HepG2 (cell line): ENCODE measurements around the gene SCRN3. TPM values are rescaled to one million over a fixed set of nuclear protein-coding genes. Genes with fewer than 3 reads are reported as not detected.
A peak's percentile ranks its signal among the peaks of the same experiment; 100 is the strongest.

ENCODE experiments used
- ATAC-seq: fragments of 200-7000 bp; cut with Tn5 transposase; 3 replicates; pipeline ENCODE4 v1.9.1; 2020; ENCODE audit warnings: mild to moderate bottlenecking, moderate library complexity
- BruUV-seq: library from RNA; stranded (reverse); fragments of 400-500 nt; replicated peaks from 2 replicates; lab custom pipeline; 2021; lab: Mats Ljungman, UMichigan
- CTCF ChIA-PET: fragments of 300-600 bp; formaldehyde crosslinking; extraction: SDS; loops from one replicate; lab custom pipeline; 2021; ENCODE audit warnings: low total read pairs, inconsistent platforms, low intra/inter-chr PET ratio; lab: Yijun Ruan, JAX
- POLR2A ChIA-PET: fragments of 350-600 bp; sonication (Branson Sonifier 250); formaldehyde crosslinking; loops from one replicate; lab custom pipeline; 2020; ENCODE audit warnings: antibody characterized with exemption, inconsistent platforms; lab: Yijun Ruan, JAX
- DNase-seq: peaks from one replicate; pipeline ENCODE4 v3.0.0-alpha.2; 2015; ENCODE audit warnings: low spot score
- FAIRE-seq: peaks from 3 replicates; lab custom pipeline; 2011; peaks lifted over from hg19 to GRCh38; lab: Jason Lieb, UNC
- H2AFZ ChIP-seq: one replicate; pipeline ENCODE4 v1.6.1; 2011; ENCODE audit warnings: low read length, inconsistent platforms
- H3K27ac ChIP-seq: fragments of 300-600 bp; 3 replicates; pipeline ENCODE4 v1.8.0; 2011; ENCODE audit warnings: mixed run types, mild to moderate bottlenecking, mixed read lengths, low read length, inconsistent platforms; ENCODE audit not compliant: insufficient read depth; ENCODE audit errors: extremely low read length
- H3K27me3 ChIP-seq, 2 experiments: fragments of 200-600 bp in 1 of 2; 2 replicates in 1 of 2; 3 replicates in 1 of 2; pipeline versions ENCODE4 v1.6.0 to v1.8.0; 2011; ENCODE audit warnings: low read length in 2 of 2, mild to moderate bottlenecking in 2 of 2, moderate library complexity in 2 of 2, inconsistent platforms in 1 of 2; ENCODE audit not compliant: insufficient read depth in 2 of 2, control insufficient read depth in 1 of 2
- H3K36me3 ChIP-seq, 2 experiments: fragments of 200-600 bp in 1 of 2; replicated peaks in 1 of 2; 2 replicates in 1 of 2; 3 replicates in 1 of 2; pipeline versions ENCODE4 v1.5.1 to v1.8.0; 2011; ENCODE audit warnings: low read length in 2 of 2, inconsistent platforms in 1 of 2; ENCODE audit not compliant: insufficient read depth in 2 of 2, control insufficient read depth in 1 of 2
- H3K4me1 ChIP-seq: 2 replicates; pipeline ENCODE4 v1.5.1; 2012; ENCODE audit warnings: low read length, inconsistent platforms; ENCODE audit not compliant: insufficient read depth
- H3K4me2 ChIP-seq: 2 replicates; pipeline ENCODE4 v1.6.0; 2011; ENCODE audit warnings: low read depth, low read length, inconsistent platforms
- H3K4me3 ChIP-seq, 3 experiments: fragments of 200-600 bp in 1 of 3; sonication (generic), shearing (Covaris generic) in 1 of 3; replicated peaks in 1 of 3; 2 replicates each; pipeline ENCODE4 v1.5.1; 2011 to 2016; ENCODE audit warnings: low read length in 3 of 3, inconsistent platforms in 2 of 3, low read depth in 2 of 3, mild to moderate bottlenecking in 2 of 3, control low read depth in 1 of 3, mixed read lengths in 1 of 3; ENCODE audit not compliant: insufficient read depth in 1 of 3
- H3K79me2 ChIP-seq: one replicate; pipeline ENCODE4 v1.6.1; 2011; ENCODE audit warnings: low read length, inconsistent platforms; ENCODE audit not compliant: insufficient read depth
- H3K9ac ChIP-seq: 2 replicates; pipeline ENCODE4 v1.6.0; 2011; ENCODE audit warnings: mild to moderate bottlenecking, low read depth, low read length, inconsistent platforms; ENCODE audit not compliant: insufficient read depth
- H3K9me3 ChIP-seq: 2 replicates; pipeline ENCODE4 v1.5.1; 2012; ENCODE audit warnings: mild to moderate bottlenecking, low read length
- H4K20me1 ChIP-seq: 2 replicates; pipeline ENCODE4 v1.6.0; 2011; ENCODE audit warnings: inconsistent platforms, mild to moderate bottlenecking, low read length, moderate library complexity; ENCODE audit not compliant: insufficient read depth
- DMAP1 ChIP-seq: IDR thresholded peaks from 2 replicates; pipeline ENCODE4 v1.6.1; 2016
- EZH2 ChIP-seq: conservative IDR thresholded peaks from 2 replicates; pipeline ENCODE4 v1.6.1; 2012; ENCODE audit warnings: mild to moderate bottlenecking, low read depth, low read length, moderate library complexity
- SRSF1 ChIP-seq: fragments of 200-400 bp; formaldehyde crosslinking; optimal IDR thresholded peaks from 2 replicates; pipeline ENCODE3; 2017; ENCODE audit warnings: mild to moderate bottlenecking, low read depth, low read length, moderate library complexity
- THYN1 ChIP-seq: sonication (generic); formaldehyde crosslinking; IDR thresholded peaks from 2 replicates; pipeline ENCODE4 v1.8.1; 2023; ENCODE audit warnings: low read depth, mild to moderate bottlenecking, moderate library complexity, missing genetic modification reagents, borderline replicate concordance
- ZNF670 ChIP-seq: sonication (generic); formaldehyde crosslinking; IDR thresholded peaks from 2 replicates; pipeline ENCODE4 v1.8.0; 2022; ENCODE audit warnings: mild to moderate bottlenecking, missing genetic modification reagents, borderline replicate concordance
- WGBS: methylation state at CpG from one replicate; pipeline ENCODE4 v1.1.6; 2017; ENCODE audit warnings: low lambda C conversion rate; 5-methylcytosine and 5-hydroxymethylcytosine counted together
- in situ Hi-C: cut with HindIII; loops from 2 replicates; pipeline ENCODE4 v1.10.0; 2017; ENCODE audit warnings: low pct_unique_long_range_greater_than_20kb; ENCODE audit not compliant: extremely low pct_ligation_motif_present
- intact Hi-C: fragments of 100-400 bp; cut with micrococcal nuclease; formaldehyde crosslinking; loops from one replicate; pipeline ENCODE4 v1.10.0; 2022; ENCODE audit not compliant: unreplicated experiment
- polyA plus RNA-seq, 8 experiments: library from polyadenylated mRNA; depleted of rRNA in 3 of 8; stranded (reverse) in 7 of 8; unstranded in 1 of 8; fragments of >200 nt; fragmentation: Illumina TruSeq in 4 of 8; extraction: Trizol in 4 of 8; gene quantifications; 2 replicates each; pipeline versions ENCODE4 v1.2.1 to v1.2.3, GENCODE V29; 2011 to 2016; ENCODE audit warnings: low read depth in 4 of 8, missing spikeins in 1 of 8, mixed read lengths in 1 of 8; ENCODE audit not compliant: insufficient read depth in 1 of 8
- total RNA-seq, 5 experiments: library from RNA; depleted of rRNA; stranded (reverse); fragments of >200 nt; fragmentation: Illumina TruSeq; extraction: Trizol; gene quantifications; 2 replicates each; pipeline ENCODE4 v1.2.3, GENCODE V29; 2016; ENCODE audit warnings: low read depth in 1 of 5
- TF ChIP-seq, protein P1 (sequence below): sonication (generic); formaldehyde crosslinking; IDR thresholded peaks from 2 replicates; pipeline ENCODE4 v1.4.0; 2020; ENCODE audit warnings: mild to moderate bottlenecking, missing genetic modification reagents
- TF ChIP-seq, protein P2 (sequence below): sonication (generic); formaldehyde crosslinking; IDR thresholded peaks from 2 replicates; pipeline ENCODE4 v1.5.0; 2020; ENCODE audit warnings: mild to moderate bottlenecking, missing genetic modification reagents, borderline replicate concordance
- TF ChIP-seq, protein P3 (sequence below): sonication (generic); formaldehyde crosslinking; IDR thresholded peaks from 2 replicates; pipeline ENCODE4 v1.4.0; 2020; ENCODE audit warnings: missing genetic modification reagents

The SCRN3 gene
- total and polyA plus RNA-seq, 2 of the 13 experiments (the other 11 are each of a cell fraction or from before 2014, with no cell fraction given), result 6.6 to 11.3 TPM

DNA sequence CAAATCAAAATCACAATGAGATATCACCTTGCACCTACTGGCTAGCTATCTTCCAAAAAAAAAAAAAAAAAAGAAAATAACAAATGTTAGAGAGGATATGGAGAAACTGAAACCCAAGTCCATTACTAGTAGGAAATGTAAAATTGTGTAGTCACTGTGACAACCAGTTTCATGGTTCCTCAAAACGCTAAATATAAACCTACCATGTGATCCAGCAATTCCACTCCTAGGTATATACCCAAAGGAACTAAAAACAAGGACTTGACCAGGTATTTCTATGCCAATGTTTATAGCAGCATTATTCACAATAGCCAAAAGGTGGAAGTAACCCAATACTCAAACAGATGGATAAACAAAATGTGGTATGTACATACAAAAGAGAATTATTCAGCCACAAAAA is 11.7 kb upstream of the SCRN3 start:
- no peaks in the 10 kb centered on the region for H3K27me3 ChIP-seq
- H3K9ac ChIP-seq, result no peak overlapping the region
- WGBS, result 97% methylated on average over 1 of the region's 1 CpG
- intact Hi-C loops, result no loop called here
- FAIRE-seq (no peak), DNase-seq (no peak), ATAC-seq (no peak)
- no peak overlapping the region for H2AFZ ChIP-seq
- POLR2A ChIA-PET, result no interaction called here
- no peaks in the 10 kb centered on the region for H3K4me1 ChIP-seq
- no peak overlapping the region for H3K27ac ChIP-seq
- no peak overlapping the region for H3K4me3 ChIP-seq
- CTCF ChIA-PET, result no interaction called here
- TF ChIP-seq THYN1 (CRISPR knock-in tag), result 0 out of 2 replicates have a peak, but pooled peaks have one; percentile 60
- TF ChIP-seq, protein P1, sequence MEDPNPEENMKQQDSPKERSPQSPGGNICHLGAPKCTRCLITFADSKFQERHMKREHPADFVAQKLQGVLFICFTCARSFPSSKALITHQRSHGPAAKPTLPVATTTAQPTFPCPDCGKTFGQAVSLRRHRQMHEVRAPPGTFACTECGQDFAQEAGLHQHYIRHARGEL, result no peak
- in situ Hi-C loops, result no loop called here
- H3K4me2 ChIP-seq, result no peak overlapping the region
- no peaks in the 10 kb centered on the region for H3K9me3 ChIP-seq
- no peaks in the 10 kb centered on the region for H4K20me1 ChIP-seq
- peaks cover 14 to 67% of the 10 kb centered on the region in 2 experiments for H3K36me3 ChIP-seq
- no TSS peak for BruUV-seq
- peaks cover 8% of the 10 kb centered on the region for H3K79me2 ChIP-seq

DNA sequence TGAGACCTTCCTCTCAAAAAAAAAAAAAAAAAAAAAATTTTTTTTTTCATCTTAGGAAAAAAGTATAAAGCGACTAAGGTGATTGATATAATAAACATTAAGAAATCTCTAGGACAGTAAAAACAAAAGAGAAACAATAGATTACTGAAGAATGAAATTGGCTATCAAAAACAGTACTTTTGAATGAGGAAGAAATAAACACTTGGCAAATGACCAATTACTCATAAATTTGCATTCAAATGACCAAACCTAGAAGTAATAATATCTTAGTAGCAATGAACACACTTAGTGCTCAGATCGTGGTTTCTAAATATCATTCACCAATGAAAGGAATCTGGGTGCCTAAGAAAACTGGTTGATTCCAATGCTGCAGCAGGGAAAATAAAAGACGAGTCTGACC is 10.3 kb upstream of the SCRN3 start:
- no peak overlapping the region for H3K4me2 ChIP-seq
- ChIA-PET CTCF (no interaction called here), POLR2A (interaction anchor here (0.7 kb wide), 1 partner anchor 10 kb away, joined by 3 read pairs; the partner anchor contains the start of gene SCRN3)
- H3K4me1 ChIP-seq, result peaks cover 9% of the 10 kb centered on the region
- no peaks in the 10 kb centered on the region for H3K9me3 ChIP-seq
- no peaks in the 10 kb centered on the region for H3K27me3 ChIP-seq
- WGBS, result 98% methylated on average over 3 of the region's 3 CpGs
- DNase-seq, result no peak
- in situ Hi-C loops, result no loop called here
- no peak overlapping the region for H3K27ac ChIP-seq
- H2AFZ ChIP-seq, result no peak overlapping the region
- no TSS peak for BruUV-seq
- no peaks in the 10 kb centered on the region for H4K20me1 ChIP-seq
- intact Hi-C loops, result no loop called here
- no peak overlapping the region for H3K9ac ChIP-seq
- no peak for FAIRE-seq
- H3K36me3 ChIP-seq, result peaks cover 14 to 71% of the 10 kb centered on the region in 2 experiments
- peaks cover 8% of the 10 kb centered on the region for H3K79me2 ChIP-seq
- no peak for ATAC-seq
- H3K4me3 ChIP-seq, result no peak overlapping the region
- TF ChIP-seq, protein P2, sequence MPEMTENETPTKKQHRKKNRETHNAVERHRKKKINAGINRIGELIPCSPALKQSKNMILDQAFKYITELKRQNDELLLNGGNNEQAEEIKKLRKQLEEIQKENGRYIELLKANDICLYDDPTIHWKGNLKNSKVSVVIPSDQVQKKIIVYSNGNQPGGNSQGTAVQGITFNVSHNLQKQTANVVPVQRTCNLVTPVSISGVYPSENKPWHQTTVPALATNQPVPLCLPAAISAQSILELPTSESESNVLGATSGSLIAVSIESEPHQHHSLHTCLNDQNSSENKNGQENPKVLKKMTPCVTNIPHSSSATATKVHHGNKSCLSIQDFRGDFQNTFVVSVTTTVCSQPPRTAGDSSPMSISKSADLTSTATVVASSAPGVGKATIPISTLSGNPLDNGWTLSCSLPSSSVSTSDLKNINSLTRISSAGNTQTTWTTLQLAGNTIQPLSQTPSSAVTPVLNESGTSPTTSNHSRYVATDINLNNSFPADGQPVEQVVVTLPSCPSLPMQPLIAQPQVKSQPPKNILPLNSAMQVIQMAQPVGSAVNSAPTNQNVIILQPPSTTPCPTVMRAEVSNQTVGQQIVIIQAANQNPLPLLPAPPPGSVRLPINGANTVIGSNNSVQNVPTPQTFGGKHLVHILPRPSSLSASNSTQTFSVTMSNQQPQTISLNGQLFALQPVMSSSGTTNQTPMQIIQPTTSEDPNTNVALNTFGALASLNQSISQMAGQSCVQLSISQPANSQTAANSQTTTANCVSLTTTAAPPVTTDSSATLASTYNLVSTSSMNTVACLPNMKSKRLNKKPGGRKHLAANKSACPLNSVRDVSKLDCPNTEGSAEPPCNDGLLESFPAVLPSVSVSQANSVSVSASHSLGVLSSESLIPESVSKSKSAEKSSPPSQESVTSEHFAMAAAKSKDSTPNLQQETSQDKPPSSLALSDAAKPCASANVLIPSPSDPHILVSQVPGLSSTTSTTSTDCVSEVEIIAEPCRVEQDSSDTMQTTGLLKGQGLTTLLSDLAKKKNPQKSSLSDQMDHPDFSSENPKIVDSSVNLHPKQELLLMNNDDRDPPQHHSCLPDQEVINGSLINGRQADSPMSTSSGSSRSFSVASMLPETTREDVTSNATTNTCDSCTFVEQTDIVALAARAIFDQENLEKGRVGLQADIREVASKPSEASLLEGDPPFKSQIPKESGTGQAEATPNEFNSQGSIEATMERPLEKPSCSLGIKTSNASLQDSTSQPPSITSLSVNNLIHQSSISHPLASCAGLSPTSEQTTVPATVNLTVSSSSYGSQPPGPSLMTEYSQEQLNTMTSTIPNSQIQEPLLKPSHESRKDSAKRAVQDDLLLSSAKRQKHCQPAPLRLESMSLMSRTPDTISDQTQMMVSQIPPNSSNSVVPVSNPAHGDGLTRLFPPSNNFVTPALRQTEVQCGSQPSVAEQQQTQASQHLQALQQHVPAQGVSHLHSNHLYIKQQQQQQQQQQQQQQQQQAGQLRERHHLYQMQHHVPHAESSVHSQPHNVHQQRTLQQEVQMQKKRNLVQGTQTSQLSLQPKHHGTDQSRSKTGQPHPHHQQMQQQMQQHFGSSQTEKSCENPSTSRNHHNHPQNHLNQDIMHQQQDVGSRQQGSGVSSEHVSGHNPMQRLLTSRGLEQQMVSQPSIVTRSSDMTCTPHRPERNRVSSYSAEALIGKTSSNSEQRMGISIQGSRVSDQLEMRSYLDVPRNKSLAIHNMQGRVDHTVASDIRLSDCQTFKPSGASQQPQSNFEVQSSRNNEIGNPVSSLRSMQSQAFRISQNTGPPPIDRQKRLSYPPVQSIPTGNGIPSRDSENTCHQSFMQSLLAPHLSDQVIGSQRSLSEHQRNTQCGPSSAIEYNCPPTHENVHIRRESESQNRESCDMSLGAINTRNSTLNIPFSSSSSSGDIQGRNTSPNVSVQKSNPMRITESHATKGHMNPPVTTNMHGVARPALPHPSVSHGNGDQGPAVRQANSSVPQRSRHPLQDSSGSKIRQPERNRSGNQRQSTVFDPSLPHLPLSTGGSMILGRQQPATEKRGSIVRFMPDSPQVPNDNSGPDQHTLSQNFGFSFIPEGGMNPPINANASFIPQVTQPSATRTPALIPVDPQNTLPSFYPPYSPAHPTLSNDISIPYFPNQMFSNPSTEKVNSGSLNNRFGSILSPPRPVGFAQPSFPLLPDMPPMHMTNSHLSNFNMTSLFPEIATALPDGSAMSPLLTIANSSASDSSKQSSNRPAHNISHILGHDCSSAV (CRISPR knock-in tag), result no peak
- TF ChIP-seq EZH2, result no peak
- no peak for TF ChIP-seq ZNF670
- TF ChIP-seq DMAP1 (CRISPR knock-in tag), result no peak
- TF ChIP-seq, protein P3, sequence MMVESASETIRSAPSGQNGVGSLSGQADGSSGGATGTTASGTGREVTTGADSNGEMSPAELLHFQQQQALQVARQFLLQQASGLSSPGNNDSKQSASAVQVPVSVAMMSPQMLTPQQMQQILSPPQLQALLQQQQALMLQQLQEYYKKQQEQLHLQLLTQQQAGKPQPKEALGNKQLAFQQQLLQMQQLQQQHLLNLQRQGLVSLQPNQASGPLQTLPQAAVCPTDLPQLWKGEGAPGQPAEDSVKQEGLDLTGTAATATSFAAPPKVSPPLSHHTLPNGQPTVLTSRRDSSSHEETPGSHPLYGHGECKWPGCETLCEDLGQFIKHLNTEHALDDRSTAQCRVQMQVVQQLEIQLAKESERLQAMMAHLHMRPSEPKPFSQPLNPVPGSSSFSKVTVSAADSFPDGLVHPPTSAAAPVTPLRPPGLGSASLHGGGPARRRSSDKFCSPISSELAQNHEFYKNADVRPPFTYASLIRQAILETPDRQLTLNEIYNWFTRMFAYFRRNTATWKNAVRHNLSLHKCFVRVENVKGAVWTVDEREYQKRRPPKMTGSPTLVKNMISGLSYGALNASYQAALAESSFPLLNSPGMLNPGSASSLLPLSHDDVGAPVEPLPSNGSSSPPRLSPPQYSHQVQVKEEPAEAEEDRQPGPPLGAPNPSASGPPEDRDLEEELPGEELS, result no peak
- TF ChIP-seq SRSF1, result no peak
